ENCODE measurements around the gene PRIMA1. TPM values are rescaled to one million over a fixed set of nuclear protein-coding genes. Genes with fewer than 3 reads are reported as not detected.

The PRIMA1 gene
- total RNA-seq, 2 experiments from 2014 or later: not detected

GRCh38 chr14:93829839-93830481 is 41.7 kb upstream of the PRIMA1 start:
- intact Hi-C loops (cut with micrococcal nuclease): no loop called here
- no peak overlapping the region for H3K4me3 Mint-ChIP-seq
- POLR2A ChIA-PET: no interaction called here
- H3K36me3 Mint-ChIP-seq (ENCODE audit: low read depth): no peaks in the 10 kb centered on the region
- CTCF ChIA-PET: no interaction called here
- no peak for ATAC-seq
- H3K27me3 Mint-ChIP-seq: peaks cover 7% of the 10 kb centered on the region
- TF ChIP-seq, protein P1, sequence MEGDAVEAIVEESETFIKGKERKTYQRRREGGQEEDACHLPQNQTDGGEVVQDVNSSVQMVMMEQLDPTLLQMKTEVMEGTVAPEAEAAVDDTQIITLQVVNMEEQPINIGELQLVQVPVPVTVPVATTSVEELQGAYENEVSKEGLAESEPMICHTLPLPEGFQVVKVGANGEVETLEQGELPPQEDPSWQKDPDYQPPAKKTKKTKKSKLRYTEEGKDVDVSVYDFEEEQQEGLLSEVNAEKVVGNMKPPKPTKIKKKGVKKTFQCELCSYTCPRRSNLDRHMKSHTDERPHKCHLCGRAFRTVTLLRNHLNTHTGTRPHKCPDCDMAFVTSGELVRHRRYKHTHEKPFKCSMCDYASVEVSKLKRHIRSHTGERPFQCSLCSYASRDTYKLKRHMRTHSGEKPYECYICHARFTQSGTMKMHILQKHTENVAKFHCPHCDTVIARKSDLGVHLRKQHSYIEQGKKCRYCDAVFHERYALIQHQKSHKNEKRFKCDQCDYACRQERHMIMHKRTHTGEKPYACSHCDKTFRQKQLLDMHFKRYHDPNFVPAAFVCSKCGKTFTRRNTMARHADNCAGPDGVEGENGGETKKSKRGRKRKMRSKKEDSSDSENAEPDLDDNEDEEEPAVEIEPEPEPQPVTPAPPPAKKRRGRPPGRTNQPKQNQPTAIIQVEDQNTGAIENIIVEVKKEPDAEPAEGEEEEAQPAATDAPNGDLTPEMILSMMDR (IDR thresholded peaks at IDR 0.05): no peak
- no peaks in the 10 kb centered on the region for H3K4me1 Mint-ChIP-seq (ENCODE audit: low read depth)
- DNase-seq: no peak
- H3K9me3 Mint-ChIP-seq: no peaks in the 10 kb centered on the region
- H3K27ac Mint-ChIP-seq: no peak overlapping the region

DNA sequence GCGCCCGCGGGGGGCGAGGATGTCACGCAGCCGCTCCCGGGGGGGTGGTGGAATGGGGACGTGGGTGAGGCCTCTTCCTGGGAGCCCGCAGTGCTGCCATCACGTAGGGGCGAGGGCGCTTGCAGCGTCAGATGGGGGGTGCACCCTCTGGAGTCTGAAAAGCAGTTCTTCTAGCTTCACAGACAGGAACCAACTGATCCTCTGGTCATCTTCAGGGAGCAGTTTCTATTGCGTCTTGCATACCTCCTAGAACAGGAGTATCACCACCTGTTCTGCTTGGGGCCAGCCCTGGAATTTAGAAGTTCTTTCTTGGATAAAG is 36.9 kb upstream of the PRIMA1 start:
- Mint-ChIP-seq H3K27me3 (peaks cover 4% of the 10 kb centered on the region), H3K4me3 (no peak overlapping the region), H3K4me1 (ENCODE audit: low read depth) (no peaks in the 10 kb centered on the region), H3K9me3 (no peaks in the 10 kb centered on the region), H3K36me3 (ENCODE audit: low read depth) (no peaks in the 10 kb centered on the region), H3K27ac (no peak overlapping the region)
- CTCF ChIA-PET: no interaction called here
- intact Hi-C loops (cut with micrococcal nuclease): no loop called here
- POLR2A ChIA-PET: no interaction called here
- no peak for ATAC-seq
- TF ChIP-seq, protein P1 (IDR thresholded peaks at IDR 0.05): no peak
- no peak for DNase-seq

- no peaks in the 10 kb centered on the region for H3K4me1 Mint-ChIP-seq (ENCODE audit: low read depth)
- H3K27me3 Mint-ChIP-seq: peaks cover 4% of the 10 kb centered on the region
- no peaks in the 10 kb centered on the region for H3K36me3 Mint-ChIP-seq (ENCODE audit: low read depth)
- ChIA-PET CTCF (no interaction called here), POLR2A (no interaction called here)
- DNase-seq (no peak), ATAC-seq (no peak)
- intact Hi-C loops (cut with micrococcal nuclease): no loop called here
- H3K9me3 Mint-ChIP-seq: no peaks in the 10 kb centered on the region
- H3K27ac Mint-ChIP-seq: no peak overlapping the region
- TF ChIP-seq, protein P1 (IDR thresholded peaks at IDR 0.05): no peak
- H3K4me3 Mint-ChIP-seq: no peak overlapping the region
Observed at GRCh38 chr14:93824518-93825234, 36.4 kb upstream of the PRIMA1 start.

DNA sequence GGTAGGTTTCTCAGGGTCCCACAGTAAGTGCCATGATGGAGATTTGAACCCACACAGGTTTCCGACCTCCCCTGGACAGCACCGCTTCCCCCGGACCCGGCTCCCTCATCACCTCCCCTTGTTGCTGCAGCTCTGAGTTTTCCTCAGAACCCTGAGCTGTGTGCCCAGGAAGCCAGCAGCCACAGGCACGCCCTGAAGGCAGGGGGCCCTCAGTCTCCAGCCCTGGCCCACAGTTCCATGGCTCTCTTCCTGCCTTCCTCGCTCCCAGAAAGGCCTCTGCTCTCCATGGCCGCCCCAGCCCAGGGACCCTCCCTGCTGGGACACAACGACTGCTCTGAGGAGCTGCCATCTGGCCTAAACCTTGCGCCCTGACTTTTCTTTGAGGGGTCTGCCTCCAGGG is 35.8 kb upstream of the PRIMA1 start:
- intact Hi-C loops (cut with micrococcal nuclease): no loop called here
- no peak for DNase-seq
- H3K4me3 Mint-ChIP-seq: no peak overlapping the region
- peaks cover 4% of the 10 kb centered on the region for H3K27me3 Mint-ChIP-seq
- no peaks in the 10 kb centered on the region for H3K36me3 Mint-ChIP-seq (ENCODE audit: low read depth)
- TF ChIP-seq, protein P1 (IDR thresholded peaks at IDR 0.05): no peak
- H3K4me1 Mint-ChIP-seq (ENCODE audit: low read depth): no peaks in the 10 kb centered on the region
- no peaks in the 10 kb centered on the region for H3K9me3 Mint-ChIP-seq
- no peak overlapping the region for H3K27ac Mint-ChIP-seq
- POLR2A ChIA-PET: interaction anchor here (0.5 kb wide), 1 partner anchor 776 kb away, joined by 3 read pairs; no protein-coding TSS in a partner anchor
- CTCF ChIA-PET: no interaction called here
- ATAC-seq: no peak

GRCh38 chr14:93821051-93821450 is 32.8 kb upstream of the PRIMA1 start:
- Mint-ChIP-seq H3K9me3 (no peaks in the 10 kb centered on the region), H3K27ac (no peak overlapping the region), H3K36me3 (ENCODE audit: low read depth) (no peaks in the 10 kb centered on the region), H3K27me3 (peaks cover 4% of the 10 kb centered on the region), H3K4me1 (ENCODE audit: low read depth) (no peaks in the 10 kb centered on the region), H3K4me3 (no peak overlapping the region)
- CTCF ChIA-PET: no interaction called here
- POLR2A ChIA-PET: interaction anchor here (0.6 kb wide), 1 partner anchor 244 kb away, joined by 3 read pairs; no protein-coding TSS in a partner anchor
- intact Hi-C loops (cut with micrococcal nuclease): no loop called here
- DNase-seq: no peak
- TF ChIP-seq, protein P1 (IDR thresholded peaks at IDR 0.05): no peak
- ATAC-seq: no peak

Measured in activated CD8-positive, alpha-beta T cell treated with anti-CD3 and anti-CD28 coated beads for 36 hours (primary cell).